Measurements from ENCODE around the gene ZNF878. TPM values are rescaled to one million over a fixed set of nuclear protein-coding genes. Genes with fewer than 3 reads are reported as not detected.
A peak's percentile ranks its signal among the peaks of the same experiment; 100 is the strongest.
"Not testable (repeated sequence)": the region's sequence is repeated elsewhere in the genome, so short reads cannot be mapped to it uniquely, and the experiment has no call there.

The ZNF878 gene
- total RNA-seq: 1 to 10 TPM; 1.1 to 1.7 TPM

- ATAC-seq: peak; percentile 90
- ChIA-PET POLR2A (interaction anchor here (0.6 to 1.3 kb wide), 3 partner anchors 64 to 310 kb away, joined by 3 to 4 read pairs (median 4); no protein-coding TSS in a partner anchor), CTCF (interaction anchor here (0.7 to 2.4 kb wide), 9 partner anchors 12 to 255 kb away, joined by 3 to 9 read pairs (median 4); partner anchors contain the start of genes ZNF491 and ZNF844)
- H3K36me3 Mint-ChIP-seq (ENCODE audit: low read depth): peaks cover 13% of the 10 kb centered on the region
- peaks cover 14% of the 10 kb centered on the region for H3K4me1 Mint-ChIP-seq (ENCODE audit: low read depth)
- peaks cover 11% of the 10 kb centered on the region for H3K27me3 Mint-ChIP-seq (ENCODE audit: low read depth)
- peak; percentile 76 for DNase-seq
- peaks cover 15% of the 10 kb centered on the region for H3K9me3 Mint-ChIP-seq (ENCODE audit: insufficient read depth)
- H3K27ac Mint-ChIP-seq: peak within 1 kb of the TSS; percentile 81
- peak within 1 kb of the TSS; percentile 80 for H3K4me3 Mint-ChIP-seq
Measured at GRCh38 chr19:12052497-12053169, at the start of gene ZNF878. TSS of gene ZNF878 (minus strand) at chr19:12052961. CDS start at chr19:12052801, 160 bp downstream.

- ChIA-PET CTCF (interaction anchor here (1.8 to 2.1 kb wide), 2 partner anchors 38 to 43 kb away, joined by 4 to 6 read pairs; no protein-coding TSS in a partner anchor), POLR2A (no interaction called here)
- Mint-ChIP-seq H3K9me3 (ENCODE audit: insufficient read depth) (peaks cover 46% of the 10 kb centered on the region), H3K4me1 (ENCODE audit: low read depth) (peaks cover 9% of the 10 kb centered on the region), H3K27me3 (ENCODE audit: low read depth) (no peaks in the 10 kb centered on the region), H3K27ac (no peak overlapping the region), H3K4me3 (no peak overlapping the region), H3K36me3 (ENCODE audit: low read depth) (peaks cover 56% of the 10 kb centered on the region)
- no peak for DNase-seq
- ATAC-seq: no peak
Measured at GRCh38 chr19:12098040-12098439, 45.3 kb upstream of the ZNF878 start.

- DNase-seq: no peak
- ChIA-PET POLR2A (no interaction called here), CTCF (no interaction called here)
- no peak for ATAC-seq
- Mint-ChIP-seq H3K36me3 (ENCODE audit: low read depth) (peaks cover 46% of the 10 kb centered on the region), H3K4me3 (no peak overlapping the region), H3K27me3 (ENCODE audit: low read depth) (no peaks in the 10 kb centered on the region), H3K4me1 (ENCODE audit: low read depth) (peaks cover 17% of the 10 kb centered on the region), H3K27ac (no peak overlapping the region), H3K9me3 (ENCODE audit: insufficient read depth) (peaks cover 33% of the 10 kb centered on the region)
Measured at GRCh38 chr19:12095111-12095790, 42.5 kb upstream of the ZNF878 start.

- peak overlapping the region; percentile 84 for H3K4me3 Mint-ChIP-seq
- no peak overlapping the region for H3K27ac Mint-ChIP-seq
- peaks cover 17% of the 10 kb centered on the region for H3K4me1 Mint-ChIP-seq (ENCODE audit: low read depth)
- H3K36me3 Mint-ChIP-seq (ENCODE audit: low read depth): peaks cover 32% of the 10 kb centered on the region
- ChIA-PET POLR2A (no interaction called here), CTCF (no interaction called here)
- H3K9me3 Mint-ChIP-seq (ENCODE audit: insufficient read depth): peaks cover 22% of the 10 kb centered on the region
- DNase-seq: no peak
- ATAC-seq: no peak
- H3K27me3 Mint-ChIP-seq (ENCODE audit: low read depth): no peaks in the 10 kb centered on the region
Measured at GRCh38 chr19:12093777-12094176, 41.0 kb upstream of the ZNF878 start.

- DNase-seq: no peak
- no peak for ATAC-seq
- Mint-ChIP-seq H3K9me3 (ENCODE audit: insufficient read depth) (peaks cover 16% of the 10 kb centered on the region), H3K4me3 (peak overlapping the region; percentile 84), H3K27ac (peak overlapping the region; percentile 77), H3K4me1 (ENCODE audit: low read depth) (peaks cover 17% of the 10 kb centered on the region), H3K27me3 (ENCODE audit: low read depth) (no peaks in the 10 kb centered on the region), H3K36me3 (ENCODE audit: low read depth) (peaks cover 23% of the 10 kb centered on the region)
- ChIA-PET CTCF (interaction anchor here (2.2 to 4.2 kb wide), 4 partner anchors 47 to 170 kb away, joined by 6 to 39 read pairs (median 20); partner anchors contain the start of genes ZNF20, ZNF625 and ZNF700), POLR2A (interaction anchor here (1.1 to 2.0 kb wide), 3 partner anchors 47 to 240 kb away, joined by 5 to 6 read pairs (median 6); partner anchors contain the start of genes ZNF20 and ZNF700)
Measured at GRCh38 chr19:12092956-12093355, 40.2 kb upstream of the ZNF878 start.

GRCh38 chr19:12092065-12092867, 39.5 kb upstream of the ZNF878 start:
- POLR2A ChIA-PET: interaction anchor here (1.1 to 2.0 kb wide), 3 partner anchors 48 to 241 kb away, joined by 5 to 6 read pairs (median 6); partner anchors contain the start of genes ZNF20 and ZNF700
- DNase-seq (peak; percentile 84), ATAC-seq (peak; percentile 94)
- peaks cover 20% of the 10 kb centered on the region for H3K36me3 Mint-ChIP-seq (ENCODE audit: low read depth)
- peaks cover 14% of the 10 kb centered on the region for H3K9me3 Mint-ChIP-seq (ENCODE audit: insufficient read depth)
- H3K4me1 Mint-ChIP-seq (ENCODE audit: low read depth): peaks cover 17% of the 10 kb centered on the region
- peak overlapping the region; percentile 84 for H3K4me3 Mint-ChIP-seq
- no peaks in the 10 kb centered on the region for H3K27me3 Mint-ChIP-seq (ENCODE audit: low read depth)
- peak overlapping the region; percentile 88 for H3K27ac Mint-ChIP-seq
- CTCF ChIA-PET: interaction anchor here (1.4 to 4.2 kb wide), 8 partner anchors 9 to 169 kb away, joined by 3 to 39 read pairs (median 16); partner anchors contain the start of genes ZNF20, ZNF625 and ZNF700

- DNase-seq (peak; percentile 81), ATAC-seq (no peak)
- Mint-ChIP-seq H3K27me3 (ENCODE audit: low read depth) (no peaks in the 10 kb centered on the region), H3K9me3 (ENCODE audit: insufficient read depth) (peaks cover 7% of the 10 kb centered on the region), H3K4me3 (peak overlapping the region; percentile 37), H3K36me3 (ENCODE audit: low read depth) (peaks cover 13% of the 10 kb centered on the region), H3K27ac (no peak overlapping the region), H3K4me1 (ENCODE audit: low read depth) (peaks cover 17% of the 10 kb centered on the region)
- POLR2A ChIA-PET: interaction anchor here (0.5 to 2.0 kb wide), 2 partner anchors 46 to 50 kb away, joined by 3 to 6 read pairs; partner anchors contain the start of gene ZNF20
- CTCF ChIA-PET: interaction anchor here (0.6 to 4.2 kb wide), 31 partner anchors 12 to 643 kb away, joined by 3 to 39 read pairs (median 4); partner anchors contain the start of genes TRIR, ZNF136, ZNF20 and ZNF442
Measured at GRCh38 chr19:12090807-12091206, 38.0 kb upstream of the ZNF878 start.

GRCh38 chr19:12085074-12085818, 32.5 kb upstream of the ZNF878 start:
- H3K9me3 Mint-ChIP-seq (ENCODE audit: insufficient read depth): peaks cover 17% of the 10 kb centered on the region
- no peaks in the 10 kb centered on the region for H3K27me3 Mint-ChIP-seq (ENCODE audit: low read depth)
- H3K36me3 Mint-ChIP-seq (ENCODE audit: low read depth): no peaks in the 10 kb centered on the region
- H3K4me1 Mint-ChIP-seq (ENCODE audit: low read depth): no peaks in the 10 kb centered on the region
- H3K27ac Mint-ChIP-seq: no peak overlapping the region
- ChIA-PET POLR2A (interaction anchor here (1.0 kb wide), 1 partner anchor 27 kb away, joined by 3 read pairs; no protein-coding TSS in a partner anchor), CTCF (interaction anchor here (0.8 kb wide), 1 partner anchor 55 kb away, joined by 3 read pairs; no protein-coding TSS in a partner anchor)
- H3K4me3 Mint-ChIP-seq: no peak overlapping the region
- ATAC-seq (no peak), DNase-seq (no peak)

GRCh38 chr19:12083336-12083735, 30.6 kb upstream of the ZNF878 start:
- CTCF ChIA-PET; H3K36me3 Mint-ChIP-seq (ENCODE audit: low read depth); ATAC-seq; H3K4me1 Mint-ChIP-seq (ENCODE audit: low read depth); H3K4me3 Mint-ChIP-seq; H3K27ac Mint-ChIP-seq; DNase-seq; H3K27me3 Mint-ChIP-seq (ENCODE audit: low read depth): not testable (repeated sequence)
- H3K9me3 Mint-ChIP-seq (ENCODE audit: insufficient read depth): peaks cover 21% of the 10 kb centered on the region
- POLR2A ChIA-PET: interaction anchor here (0.6 kb wide), 1 partner anchor 346 kb away, joined by 3 read pairs; no protein-coding TSS in a partner anchor

- peaks cover 42% of the 10 kb centered on the region for H3K9me3 Mint-ChIP-seq (ENCODE audit: insufficient read depth)
- H3K36me3 Mint-ChIP-seq (ENCODE audit: low read depth): peaks cover 35% of the 10 kb centered on the region
- no peaks in the 10 kb centered on the region for H3K27me3 Mint-ChIP-seq (ENCODE audit: low read depth)
- H3K27ac Mint-ChIP-seq: no peak overlapping the region
- no peaks in the 10 kb centered on the region for H3K4me1 Mint-ChIP-seq (ENCODE audit: low read depth)
- H3K4me3 Mint-ChIP-seq: no peak overlapping the region
- ATAC-seq (no peak), DNase-seq (no peak)
- ChIA-PET CTCF (no interaction called here), POLR2A (no interaction called here)
Measured at GRCh38 chr19:12077375-12077774, 24.6 kb upstream of the ZNF878 start.

All from activated CD8-positive, alpha-beta T cell treated with anti-CD3 and anti-CD28 coated beads, Interleukin-2, amount 10 ng/mL, durations not matched to agents 7 days and 5 days (primary cell).